ENCODE results near the gene CACNA1I. TPM values are rescaled to one million over a fixed set of nuclear protein-coding genes. Genes with fewer than 3 reads are reported as not detected.

The CACNA1I gene
- total RNA-seq, 1 experiment from 2014 or later: 0.15 TPM

DNA sequence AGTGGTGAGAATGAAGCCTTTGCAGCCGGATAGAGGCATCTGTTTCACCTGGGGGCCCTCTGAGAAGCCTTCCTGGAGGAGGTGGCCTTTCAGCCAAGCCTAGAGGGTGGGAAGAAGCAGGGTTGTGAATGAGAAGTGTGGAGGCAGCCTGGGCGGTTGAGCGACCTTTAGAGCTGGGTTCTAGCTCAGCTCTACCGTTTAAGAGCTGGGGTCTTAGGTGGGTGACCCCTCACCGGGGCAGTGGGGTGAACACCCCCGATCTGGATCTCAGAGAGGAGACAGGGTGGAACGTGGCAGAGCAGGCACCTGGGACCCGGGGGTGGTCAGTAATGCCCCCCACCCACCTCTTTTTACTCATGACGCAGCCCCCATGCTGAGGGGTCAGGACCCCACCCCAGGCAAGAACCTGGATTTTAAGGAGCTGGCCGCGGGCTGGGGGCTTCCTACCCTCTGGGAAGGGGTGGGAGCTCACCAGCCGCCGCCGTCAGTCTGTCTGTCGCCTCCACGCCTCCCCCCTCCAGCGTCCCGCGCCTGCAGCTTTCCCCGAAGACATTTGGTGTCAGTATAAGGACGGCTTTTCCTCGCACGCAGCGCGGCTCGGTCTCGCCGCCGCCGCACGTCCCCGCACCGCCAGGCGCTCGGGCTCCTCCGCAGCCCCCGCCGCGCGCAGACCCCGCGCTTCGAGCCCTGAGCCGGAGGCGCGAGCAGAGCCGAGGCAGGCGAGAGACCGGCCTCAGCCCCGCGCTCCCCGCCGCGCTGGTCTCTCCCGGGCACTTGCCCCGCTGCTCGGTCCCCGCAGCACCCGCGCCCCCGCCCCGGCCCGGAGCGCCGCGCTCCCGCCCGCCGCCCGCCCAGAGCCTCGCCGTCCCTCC lies 13.3 kb upstream of the CACNA1I start:
- Histone ChIP-seq H3K4me1 (ENCODE audit: control insufficient read depth in 1 of 2, insufficient read depth in 2 of 2, low read length in 2 of 2) (peaks cover 0 to 8% of the 10 kb centered on the region in 2 experiments; a peak in 2 of 4 replicates), H3K4me2 (ENCODE audit: low read length) (no peak overlapping the region), H3K27ac (ENCODE audit: low read depth, low read length) (no peak overlapping the region), H3K79me2 (ENCODE audit: insufficient read depth, low read length) (no peaks in the 10 kb centered on the region), H3K27me3 (ENCODE audit: insufficient read depth, low read length) (peaks cover 10% of the 10 kb centered on the region; the same call in 1 of the 2 replicates), H3K4me3 (replicated peaks in 1 of 2; ENCODE audit: low read depth in 1 of 2, low read length in 2 of 2) (no peak overlapping the region), H3K9me2 (ENCODE audit: insufficient read depth) (no peaks in the 10 kb centered on the region), H2AFZ (ENCODE audit: low read depth, low read length, poor library complexity, severe bottlenecking) (no peak overlapping the region), H3K9me3 (ENCODE audit: control insufficient read depth in 1 of 2, insufficient read depth in 1 of 2, low read depth in 1 of 2, low read length in 2 of 2) (no peaks in the 10 kb centered on the region), H4K20me1 (ENCODE audit: insufficient read depth) (no peaks in the 10 kb centered on the region), H3K9ac (ENCODE audit: low read length) (no peak overlapping the region), H3K36me3 (ENCODE audit: control insufficient read depth in 1 of 2, insufficient read depth in 2 of 2, low read length in 2 of 2) (no peaks in the 10 kb centered on the region)
- no TSS peak for BruUV-seq (replicated peaks)
- intact Hi-C loops (cut with micrococcal nuclease): no loop called here
- CTCF ChIA-PET: no interaction called here
- TF ChIP-seq ATF3 (IDR thresholded peaks at IDR 0.05) (no peak), YY1 (IDR thresholded peaks at IDR 0.05; ENCODE audit: extremely low read depth, insufficient replicate concordance, low read depth, low read length) (no peak), CTCF (IDR thresholded peaks at IDR 0.05 in 2 of 3, conservative IDR thresholded peaks at IDR 0.05 in 1 of 3; ENCODE audit: borderline replicate concordance in 1 of 3, insufficient read depth in 1 of 3, low read depth in 2 of 3, low read length in 2 of 3) (no peak), CBX3 (IDR thresholded peaks at IDR 0.05; ENCODE audit: low read depth) (no peak), CEBPB (IDR thresholded peaks at IDR 0.05; ENCODE audit: low read depth) (no peak), JUND (IDR thresholded peaks at IDR 0.05) (no peak), EGR1 (IDR thresholded peaks at IDR 0.05; ENCODE audit: low read depth) (no peak), SIN3A (IDR thresholded peaks at IDR 0.05; ENCODE audit: low read depth) (no peak), POLR2AphosphoS5 (IDR thresholded peaks at IDR 0.05; ENCODE audit: low read depth, low read length) (no peak), RAD21 (IDR thresholded peaks at IDR 0.05; ENCODE audit: low read depth) (no peak), ELF1 (IDR thresholded peaks at IDR 0.05; ENCODE audit: borderline replicate concordance, low read depth) (no peak), REST (IDR thresholded peaks at IDR 0.05; ENCODE audit: low read depth) (no peak), ZNF274 (IDR thresholded peaks at IDR 0.05; ENCODE audit: low read depth, low read length) (no peak), POLR2A (IDR thresholded peaks at IDR 0.05; ENCODE audit: borderline replicate concordance, extremely low read depth, insufficient read depth, insufficient read length) (no peak), SP1 (IDR thresholded peaks at IDR 0.05; ENCODE audit: low read depth) (no peak), ZFX (IDR thresholded peaks at IDR 0.05) (no peak), FOSL1 (IDR thresholded peaks at IDR 0.05; ENCODE audit: low read depth) (no peak), SRF (IDR thresholded peaks at IDR 0.05; ENCODE audit: low read depth) (no peak)
- TF ChIP-seq, protein P1, sequence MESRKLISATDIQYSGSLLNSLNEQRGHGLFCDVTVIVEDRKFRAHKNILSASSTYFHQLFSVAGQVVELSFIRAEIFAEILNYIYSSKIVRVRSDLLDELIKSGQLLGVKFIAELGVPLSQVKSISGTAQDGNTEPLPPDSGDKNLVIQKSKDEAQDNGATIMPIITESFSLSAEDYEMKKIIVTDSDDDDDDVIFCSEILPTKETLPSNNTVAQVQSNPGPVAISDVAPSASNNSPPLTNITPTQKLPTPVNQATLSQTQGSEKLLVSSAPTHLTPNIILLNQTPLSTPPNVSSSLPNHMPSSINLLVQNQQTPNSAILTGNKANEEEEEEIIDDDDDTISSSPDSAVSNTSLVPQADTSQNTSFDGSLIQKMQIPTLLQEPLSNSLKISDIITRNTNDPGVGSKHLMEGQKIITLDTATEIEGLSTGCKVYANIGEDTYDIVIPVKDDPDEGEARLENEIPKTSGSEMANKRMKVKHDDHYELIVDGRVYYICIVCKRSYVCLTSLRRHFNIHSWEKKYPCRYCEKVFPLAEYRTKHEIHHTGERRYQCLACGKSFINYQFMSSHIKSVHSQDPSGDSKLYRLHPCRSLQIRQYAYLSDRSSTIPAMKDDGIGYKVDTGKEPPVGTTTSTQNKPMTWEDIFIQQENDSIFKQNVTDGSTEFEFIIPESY (IDR thresholded peaks at IDR 0.05; ENCODE audit: extremely low read depth, insufficient replicate concordance, low read length): no peak
- TF ChIP-seq, protein P2, sequence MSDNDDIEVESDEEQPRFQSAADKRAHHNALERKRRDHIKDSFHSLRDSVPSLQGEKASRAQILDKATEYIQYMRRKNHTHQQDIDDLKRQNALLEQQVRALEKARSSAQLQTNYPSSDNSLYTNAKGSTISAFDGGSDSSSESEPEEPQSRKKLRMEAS (IDR thresholded peaks at IDR 0.05): no peak
- POLR2A ChIA-PET: no interaction called here
- RAD21 ChIA-PET (ENCODE audit: low non-redundant PET in 1 of 2, low total read pairs in 2 of 2, uncharacterized antibody in 2 of 2, unreplicated experiment in 2 of 2): no interaction called here
- no peak for DNase-seq (ENCODE audit: low read depth, low spot score)
- ATAC-seq: no peak
